DOHH2 (cell line): Measurements from ENCODE around the gene ANKS1B.

Experiments used
- EZH2phosphoT487 ChIP-seq: fragments of 200-600 bp; sonication (generic); IDR thresholded peaks from 2 replicates; pipeline ENCODE4 v1.6.1; 2017; ENCODE audit warnings: borderline replicate concordance, mild to moderate bottlenecking, antibody characterized with exemption, low read length, moderate library complexity, mixed read lengths
- TF ChIP-seq, protein P1 (sequence below): fragments of 200-600 bp; sonication (generic); IDR thresholded peaks from one replicate; pipeline ENCODE4 v1.5.1; 2014; ENCODE audit warnings: antibody characterized with exemption, mild to moderate bottlenecking, low read depth, low read length; ENCODE audit not compliant: poor library complexity, severe bottlenecking

DNA sequence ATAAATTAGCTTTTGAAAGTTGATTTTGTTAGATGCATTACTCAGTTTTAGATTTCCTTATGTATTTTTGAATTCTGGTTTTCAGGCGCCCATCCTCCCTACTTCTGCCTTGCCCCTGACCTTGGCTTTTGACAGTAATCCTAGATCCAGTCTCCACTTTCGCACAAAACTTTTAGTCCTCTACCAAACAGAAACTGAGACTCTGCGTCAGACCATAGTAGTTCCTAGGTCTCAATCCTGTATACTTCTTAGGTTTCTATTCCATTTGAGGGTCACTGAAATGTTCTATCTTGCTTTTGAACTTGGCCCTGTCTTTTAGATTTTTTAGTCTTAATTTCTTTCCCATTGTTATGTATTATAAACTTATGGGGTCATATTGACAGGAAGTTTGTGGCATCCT is 645.1 kb downstream of the ANKS1B start:
- TF ChIP-seq, protein P1, sequence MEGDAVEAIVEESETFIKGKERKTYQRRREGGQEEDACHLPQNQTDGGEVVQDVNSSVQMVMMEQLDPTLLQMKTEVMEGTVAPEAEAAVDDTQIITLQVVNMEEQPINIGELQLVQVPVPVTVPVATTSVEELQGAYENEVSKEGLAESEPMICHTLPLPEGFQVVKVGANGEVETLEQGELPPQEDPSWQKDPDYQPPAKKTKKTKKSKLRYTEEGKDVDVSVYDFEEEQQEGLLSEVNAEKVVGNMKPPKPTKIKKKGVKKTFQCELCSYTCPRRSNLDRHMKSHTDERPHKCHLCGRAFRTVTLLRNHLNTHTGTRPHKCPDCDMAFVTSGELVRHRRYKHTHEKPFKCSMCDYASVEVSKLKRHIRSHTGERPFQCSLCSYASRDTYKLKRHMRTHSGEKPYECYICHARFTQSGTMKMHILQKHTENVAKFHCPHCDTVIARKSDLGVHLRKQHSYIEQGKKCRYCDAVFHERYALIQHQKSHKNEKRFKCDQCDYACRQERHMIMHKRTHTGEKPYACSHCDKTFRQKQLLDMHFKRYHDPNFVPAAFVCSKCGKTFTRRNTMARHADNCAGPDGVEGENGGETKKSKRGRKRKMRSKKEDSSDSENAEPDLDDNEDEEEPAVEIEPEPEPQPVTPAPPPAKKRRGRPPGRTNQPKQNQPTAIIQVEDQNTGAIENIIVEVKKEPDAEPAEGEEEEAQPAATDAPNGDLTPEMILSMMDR = no peak
- no peak for TF ChIP-seq EZH2phosphoT487
